K562 (cell line): ENCODE results near the gene BCL2L12. TPM values are rescaled to one million over a fixed set of nuclear protein-coding genes. Genes with fewer than 3 reads are reported as not detected.
A peak's percentile ranks its signal among the peaks of the same experiment; 100 is the strongest.

Source experiments
- BRCA1 ChIP-seq, 2 experiments: fragments of 450-650 bp in 1 of 2; sonication (generic) in 1 of 2; formaldehyde crosslinking in 1 of 2; IDR thresholded peaks; 2 replicates each; pipeline versions ENCODE4 v1.5.0 to v1.6.1; 2017 to 2020; ENCODE audit warnings: mild to moderate bottlenecking in 1 of 2, missing genetic modification reagents in 1 of 2
- E2F6 ChIP-seq, 2 experiments: IDR thresholded peaks; 2 replicates each; pipeline ENCODE4 v1.6.1; 2011; ENCODE audit warnings: borderline replicate concordance in 1 of 2, control low read depth in 1 of 2, low read depth in 1 of 2, low read length in 1 of 2, mild to moderate bottlenecking in 1 of 2, mixed read lengths in 1 of 2, moderate library complexity in 1 of 2; ENCODE audit not compliant: insufficient read depth in 1 of 2, insufficient read length in 1 of 2, poor library complexity in 1 of 2, severe bottlenecking in 1 of 2; ENCODE audit errors: extremely low read depth in 1 of 2
- ELF2 ChIP-seq: fragments of 250-450 bp; sonication (Bioruptor Pico); IDR thresholded peaks from 2 replicates; pipeline ENCODE4 v1.5.0; 2021; ENCODE audit warnings: mild to moderate bottlenecking
- GTF2A2 ChIP-seq: IDR thresholded peaks from 2 replicates; pipeline ENCODE4 v1.6.1; 2016; ENCODE audit warnings: mild to moderate bottlenecking, missing genetic modification characterization, missing compliant biosample characterization
- HDAC1 ChIP-seq, 2 experiments: fragments of 450-650 bp; IDR thresholded peaks; 2 replicates each; pipeline ENCODE4 v1.6.1; 2016 to 2017; ENCODE audit warnings: inconsistent platforms in 1 of 2, mild to moderate bottlenecking in 1 of 2, moderate library complexity in 1 of 2
- HMG20A ChIP-seq: fragments of 450-650 bp; formaldehyde crosslinking; conservative IDR thresholded peaks from 2 replicates; pipeline ENCODE4 v1.4.0; 2020; ENCODE audit warnings: mild to moderate bottlenecking, mixed read lengths
- MXI1 ChIP-seq: IDR thresholded peaks from 2 replicates; pipeline ENCODE4 v1.6.1; 2011; ENCODE audit warnings: low read depth, mild to moderate bottlenecking, improper control_type of control experiment, low read length
- MYC ChIP-seq, 2 experiments: fragments of 250-450 bp in 1 of 2; sonication (Bioruptor Pico) in 1 of 2; IDR thresholded peaks; 2 replicates each; pipeline versions ENCODE4 v1.5.1 to v1.6.1; 2012 to 2021; ENCODE audit warnings: low read depth in 2 of 2, borderline replicate concordance in 1 of 2, improper control_type of control experiment in 1 of 2, low read length in 1 of 2, mild to moderate bottlenecking in 1 of 2, moderate library complexity in 1 of 2
- NBN ChIP-seq: fragments of 450-650 bp; IDR thresholded peaks from 2 replicates; pipeline ENCODE4 v1.6.1; 2016; ENCODE audit warnings: low read depth, mild to moderate bottlenecking
- NRF1 ChIP-seq, 2 experiments: fragments of 450-650 bp; IDR thresholded peaks in 1 of 2; conservative IDR thresholded peaks in 1 of 2; 2 replicates each; pipeline ENCODE4 v1.6.1; 2014; ENCODE audit warnings: mild to moderate bottlenecking in 2 of 2
- U2AF2 ChIP-seq: fragments of 200-400 bp; formaldehyde crosslinking; optimal IDR thresholded peaks from 2 replicates; pipeline ENCODE3; 2017; ENCODE audit warnings: low read depth, mild to moderate bottlenecking, low read length
- ZBTB11 ChIP-seq, 3 experiments: fragments of 200-800 bp in 1 of 3; fragments of 250-450 bp in 1 of 3; fragments of 450-650 bp in 1 of 3; sonication (Bioruptor Pico) in 1 of 3; sonication (Bioruptor generic) in 1 of 3; formaldehyde crosslinking in 1 of 3; IDR thresholded peaks; 2 replicates each; pipeline versions ENCODE4 v1.6.1 to v1.8.0; 2016 to 2022; ENCODE audit warnings: mild to moderate bottlenecking in 2 of 3, missing genetic modification characterization in 2 of 3, missing compliant biosample characterization in 1 of 3, moderate library complexity in 1 of 3
- ZBTB49 ChIP-seq: sonication (generic); formaldehyde crosslinking; IDR thresholded peaks from 2 replicates; pipeline ENCODE4 v1.8.0; 2022; ENCODE audit warnings: missing genetic modification reagents, mild to moderate bottlenecking, borderline replicate concordance
- ZFPM2 ChIP-seq: fragments of 250-450 bp; sonication (Bioruptor Pico); IDR thresholded peaks from 2 replicates; pipeline ENCODE4 v1.5.1; 2022; ENCODE audit warnings: mild to moderate bottlenecking
- ZFX ChIP-seq: sonication (generic); formaldehyde crosslinking; IDR thresholded peaks from 2 replicates; pipeline ENCODE4 v1.8.0; 2022; ENCODE audit warnings: mild to moderate bottlenecking, missing genetic modification reagents, moderate library complexity
- ZNF197 ChIP-seq: fragments of 200-800 bp; sonication (Bioruptor generic); IDR thresholded peaks from 2 replicates; pipeline ENCODE4 v1.6.1; 2016; ENCODE audit warnings: low read depth, missing genetic modification characterization, missing compliant biosample characterization
- polyA plus RNA-seq, 8 experiments: library from polyadenylated mRNA; depleted of rRNA in 4 of 8; stranded (reverse) in 5 of 8; unstranded in 3 of 8; fragments of >200 nt; fragmentation: Nextera tagmentation in 2 of 8; fragmentation: Illumina TruSeq in 1 of 8; extraction: Ambion mirVana in 2 of 8; extraction: Trizol in 1 of 8; gene quantifications; 2 replicates each; pipeline versions ENCODE4 v1.2.1 to v1.2.3, GENCODE V29; 2011 to 2014; ENCODE audit warnings: inconsistent platforms in 1 of 8, missing spikeins in 1 of 8
- total RNA-seq, 7 experiments: library from RNA; depleted of rRNA in 6 of 7; stranded (reverse); fragments of >200 nt in 6 of 7; fragmentation: Illumina TruSeq in 2 of 7; extraction: Trizol in 2 of 7; gene quantifications; 2 replicates each; pipeline versions ENCODE4 v1.2.1 to v1.2.3, GENCODE V29; 2011 to 2021; ENCODE audit warnings: low replicate concordance in 1 of 7
- TF ChIP-seq, protein P1 (sequence below): sonication (generic); formaldehyde crosslinking; IDR thresholded peaks from 2 replicates; pipeline ENCODE4 v1.8.0; 2022; ENCODE audit warnings: mild to moderate bottlenecking, missing genetic modification reagents

BCL2L12 gene
- total and polyA plus RNA-seq, 9 of the 15 experiments (the other 6 are each of a cell fraction or from before 2014, with no cell fraction given), result 7.4 to 263 (median 81.2) TPM

DNA sequence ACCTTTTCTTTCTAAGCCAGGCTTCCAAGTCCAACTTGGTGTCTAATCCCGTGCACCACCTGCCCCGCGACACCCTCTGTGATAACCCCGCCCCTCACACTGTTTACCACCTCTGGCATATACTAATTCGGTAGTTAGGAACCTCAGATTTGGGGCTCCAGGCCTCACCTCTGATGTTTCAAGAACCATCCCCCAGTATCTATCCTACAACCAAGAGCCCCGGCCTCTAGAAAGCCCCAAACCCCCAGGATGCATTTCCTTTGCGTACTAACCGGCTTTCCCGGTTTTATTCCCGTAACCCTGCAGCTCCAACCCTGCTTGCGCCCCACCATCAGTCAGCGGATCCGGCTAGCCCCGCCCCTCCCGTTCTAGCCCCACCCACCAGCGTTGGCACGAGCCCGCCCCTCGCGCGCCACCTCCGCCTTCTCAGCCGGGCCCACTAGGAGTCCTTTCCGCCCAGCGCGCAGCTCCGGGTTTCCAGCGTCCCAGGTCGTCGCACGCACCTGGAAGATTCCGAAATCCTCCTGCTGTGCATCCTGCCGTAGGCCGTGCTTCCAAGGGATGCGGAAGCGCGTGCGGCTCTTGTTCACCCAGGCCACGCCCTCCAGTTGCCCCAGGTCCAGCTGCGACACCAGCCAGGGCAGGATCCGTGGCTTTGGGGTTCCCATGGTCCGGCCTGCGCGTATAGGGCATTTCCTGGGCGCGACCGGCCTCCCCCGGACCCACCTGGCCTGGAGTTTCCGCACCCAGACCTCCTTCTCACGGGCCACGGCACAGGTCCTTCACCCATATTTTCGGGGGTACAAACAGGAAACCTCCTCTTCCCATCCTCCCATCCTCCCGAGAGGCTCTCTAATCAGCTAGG lies 1.3 kb upstream of the BCL2L12 start (continued):
- TF ChIP-seq E2F6 (IDR thresholded peaks at IDR 0.05; ENCODE audit: borderline replicate concordance in 1 of 2, extremely low read depth in 1 of 2, insufficient read depth in 1 of 2, insufficient read length in 1 of 2, low read depth in 1 of 2, low read length in 1 of 2, poor library complexity in 1 of 2, severe bottlenecking in 1 of 2), result peak in 1 of 2 experiments; percentile 27
- no peak for TF ChIP-seq ZBTB49 (CRISPR knock-in tag)
- 0 out of 2 replicates have a peak, but pooled peaks have one; percentile 31 for TF ChIP-seq MXI1
- no peak for TF ChIP-seq NBN
- TF ChIP-seq MYC (IDR thresholded peaks at IDR 0.05; ENCODE audit: low read depth, low read length), result peak; percentile 34; the same call in 1 of the 2 replicates
- no peak for TF ChIP-seq MYC (CRISPR knock-in tag; IDR thresholded peaks at IDR 0.05; ENCODE audit: borderline replicate concordance, low read depth)
- peak; percentile 71; the same call in 1 of the 2 replicates for TF ChIP-seq ELF2 (CRISPR knock-in tag)
- no peak for TF ChIP-seq ZFPM2 (CRISPR knock-in tag)
- TF ChIP-seq BRCA1 (IDR thresholded peaks at IDR 0.05), result no peak
- TF ChIP-seq BRCA1 (CRISPR knock-in tag; IDR thresholded peaks at IDR 0.05), result no peak
- peak; percentile 35; the same call in 1 of the 2 replicates for TF ChIP-seq ZFX
- TF ChIP-seq HDAC1 (IDR thresholded peaks at IDR 0.05), result peak in 1 of 2 experiments; percentile 74; a peak in 2 of 4 replicates
- no peak for TF ChIP-seq HMG20A (CRISPR knock-in tag)
- TF ChIP-seq, protein P1, sequence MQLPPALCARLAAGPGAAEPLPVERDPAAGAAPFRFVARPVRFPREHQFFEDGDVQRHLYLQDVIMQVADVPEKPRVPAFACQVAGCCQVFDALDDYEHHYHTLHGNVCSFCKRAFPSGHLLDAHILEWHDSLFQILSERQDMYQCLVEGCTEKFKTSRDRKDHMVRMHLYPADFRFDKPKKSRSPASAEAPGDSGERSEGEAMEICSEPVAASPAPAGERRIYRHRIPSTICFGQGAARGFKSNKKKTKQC (CRISPR knock-in tag), result no peak
- TF ChIP-seq ZBTB11 (CRISPR knock-in tag; IDR thresholded peaks at IDR 0.05), result peak in 1 of 3 experiments; percentile 81; a peak in 3 of 6 replicates
- TF ChIP-seq NRF1 (conservative IDR thresholded peaks at IDR 0.05 in 1 of 2, IDR thresholded peaks at IDR 0.05 in 1 of 2), result peak; percentile 69 to 75
- no peak for TF ChIP-seq GTF2A2 (tag)
- TF ChIP-seq U2AF2, result no peak
- TF ChIP-seq ZNF197 (CRISPR knock-in tag), result no peak
